ENCODE measurements around the gene EIF3I.
A peak's percentile ranks its signal among the peaks of the same experiment; 100 is the strongest.

The EIF3I gene

DNA sequence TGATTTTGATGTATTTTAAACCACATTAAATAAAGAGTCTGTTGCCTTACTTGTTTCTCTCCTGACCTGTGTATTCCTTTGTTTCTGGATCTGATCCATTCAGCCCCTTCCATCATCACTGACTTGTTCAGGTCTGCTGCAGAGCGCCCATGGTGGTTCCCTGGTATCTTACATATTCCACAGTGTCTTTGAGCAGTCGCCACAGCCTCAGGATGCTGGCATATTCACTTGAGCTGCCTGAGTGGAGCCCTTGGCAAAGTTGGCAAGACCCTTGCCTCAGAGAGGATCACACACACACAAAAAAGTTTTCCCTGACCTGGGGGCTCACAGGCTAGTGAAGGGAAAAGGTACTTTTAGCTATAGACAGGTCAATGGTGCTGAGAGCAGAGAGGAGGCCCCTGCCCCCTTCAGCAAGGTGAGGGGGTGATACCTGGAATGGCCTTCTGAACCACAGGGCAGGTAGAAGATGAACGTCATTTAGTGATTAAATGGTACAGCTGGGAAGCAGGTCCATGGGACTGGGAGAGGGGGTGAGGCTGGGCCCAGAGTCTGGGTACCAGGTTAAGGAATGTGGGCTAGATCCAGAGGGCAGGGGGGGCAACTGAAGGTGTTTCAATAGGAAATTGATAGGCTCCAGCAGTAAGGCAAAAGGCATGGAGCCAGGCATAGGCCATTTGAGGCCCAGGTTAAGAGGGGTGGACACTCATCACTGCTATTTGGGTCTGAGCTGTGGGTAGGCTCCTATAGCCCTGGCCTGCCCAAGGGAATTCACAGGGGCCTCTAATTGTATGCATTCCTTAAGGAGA is 23.8 kb upstream of the EIF3I start:
- DNase-seq (ENCODE audit: low spot score) = no peak

DNA sequence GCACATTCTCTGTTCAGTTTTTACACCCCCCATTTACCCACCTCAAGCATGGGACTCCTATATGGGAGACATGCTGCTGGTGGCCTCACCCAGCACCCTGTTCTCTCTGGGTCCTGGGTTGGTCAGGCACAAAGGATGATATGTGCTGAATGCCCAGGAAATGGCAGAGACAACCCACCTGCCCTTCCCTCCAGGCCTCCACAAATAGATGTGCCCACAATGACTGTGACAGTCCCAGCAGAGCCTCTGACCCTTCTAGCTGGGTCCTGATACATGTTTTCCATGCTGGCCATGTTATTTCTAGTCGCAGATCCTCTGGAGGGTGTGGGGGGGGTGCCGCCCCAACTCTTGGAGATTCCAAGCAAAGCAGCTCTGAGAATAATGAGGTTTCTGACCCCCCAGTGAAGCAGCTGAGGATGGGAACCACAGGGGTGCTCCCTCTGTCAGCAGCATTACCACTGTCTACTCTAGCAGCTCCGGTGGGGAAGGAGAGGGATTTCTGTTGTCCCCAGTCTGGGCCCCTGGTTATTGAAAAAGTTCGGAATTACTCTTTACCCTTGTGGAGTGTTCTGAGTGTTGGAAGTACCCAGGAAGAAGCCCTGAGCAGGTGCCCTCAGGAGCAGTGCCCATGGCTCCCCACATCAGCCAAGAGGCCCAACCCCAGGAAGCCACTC is 23.0 kb upstream of the EIF3I start:
- DNase-seq (ENCODE audit: low spot score) = no peak

DNA sequence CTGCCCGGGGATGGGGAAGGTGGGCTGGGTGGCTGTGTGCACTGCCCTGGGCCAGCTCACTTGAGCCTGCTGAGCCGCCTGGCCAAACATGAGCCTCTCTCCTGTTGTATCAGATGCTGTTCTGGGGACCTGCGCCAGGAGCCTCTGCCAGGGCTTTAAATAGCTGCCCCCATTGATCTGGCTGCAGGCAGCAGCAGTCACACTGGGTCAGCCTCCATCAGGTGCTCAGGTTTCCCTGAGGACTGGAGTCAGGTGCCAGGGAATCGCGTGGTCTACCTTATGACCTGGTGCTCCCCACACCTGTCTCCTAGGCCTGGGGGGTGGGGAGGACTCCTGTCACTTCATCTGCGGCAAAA is 22.5 kb upstream of the EIF3I start:
- DNase-seq (ENCODE audit: low spot score) = no peak

DNA sequence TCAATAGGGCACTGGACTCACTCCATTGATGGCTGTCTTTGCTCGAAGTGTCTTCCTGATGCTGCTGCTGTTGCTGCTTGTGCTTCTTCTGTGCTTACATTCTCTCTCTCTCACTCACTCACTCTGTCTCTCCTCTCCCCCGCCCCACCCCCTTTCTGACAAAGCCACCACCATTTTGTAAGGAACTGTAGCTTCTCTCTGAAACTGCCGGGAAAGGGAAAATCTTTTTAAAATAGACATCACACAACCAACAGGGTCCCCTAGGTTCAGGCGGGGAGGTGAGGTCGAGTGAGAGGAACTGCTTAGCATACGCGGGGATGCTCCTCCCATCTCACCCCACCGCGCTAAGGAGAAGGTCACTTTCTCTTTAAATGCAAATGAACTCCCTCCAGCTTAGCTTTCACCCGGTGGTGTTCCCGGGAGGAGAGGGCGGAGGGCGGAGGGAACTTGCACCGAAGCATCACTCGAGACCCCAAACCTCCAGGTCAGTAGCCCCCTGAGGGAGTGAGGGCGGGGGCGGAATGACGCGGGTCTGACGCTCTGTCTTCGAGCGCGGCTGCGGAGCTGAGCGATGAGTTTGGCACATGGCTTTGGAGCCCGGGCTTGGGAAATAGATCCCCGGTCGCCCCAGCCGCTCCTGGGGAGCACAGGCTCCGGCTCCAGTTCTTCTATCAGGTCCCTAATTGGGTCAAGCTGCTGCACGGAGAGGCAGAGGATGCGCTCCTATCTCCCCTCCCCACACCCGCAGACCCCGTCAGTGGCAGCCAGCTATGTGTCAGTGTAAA is 21.8 kb upstream of the EIF3I start, which contains the start of gene CCDC28B:
CCDC28B (plus strand) TSS at position 370 of the 785 bp plus-strand sequence. CDS start 1,341 bp downstream, outside the sequence.
- peak; percentile 56 for DNase-seq (ENCODE audit: low spot score)

DNA sequence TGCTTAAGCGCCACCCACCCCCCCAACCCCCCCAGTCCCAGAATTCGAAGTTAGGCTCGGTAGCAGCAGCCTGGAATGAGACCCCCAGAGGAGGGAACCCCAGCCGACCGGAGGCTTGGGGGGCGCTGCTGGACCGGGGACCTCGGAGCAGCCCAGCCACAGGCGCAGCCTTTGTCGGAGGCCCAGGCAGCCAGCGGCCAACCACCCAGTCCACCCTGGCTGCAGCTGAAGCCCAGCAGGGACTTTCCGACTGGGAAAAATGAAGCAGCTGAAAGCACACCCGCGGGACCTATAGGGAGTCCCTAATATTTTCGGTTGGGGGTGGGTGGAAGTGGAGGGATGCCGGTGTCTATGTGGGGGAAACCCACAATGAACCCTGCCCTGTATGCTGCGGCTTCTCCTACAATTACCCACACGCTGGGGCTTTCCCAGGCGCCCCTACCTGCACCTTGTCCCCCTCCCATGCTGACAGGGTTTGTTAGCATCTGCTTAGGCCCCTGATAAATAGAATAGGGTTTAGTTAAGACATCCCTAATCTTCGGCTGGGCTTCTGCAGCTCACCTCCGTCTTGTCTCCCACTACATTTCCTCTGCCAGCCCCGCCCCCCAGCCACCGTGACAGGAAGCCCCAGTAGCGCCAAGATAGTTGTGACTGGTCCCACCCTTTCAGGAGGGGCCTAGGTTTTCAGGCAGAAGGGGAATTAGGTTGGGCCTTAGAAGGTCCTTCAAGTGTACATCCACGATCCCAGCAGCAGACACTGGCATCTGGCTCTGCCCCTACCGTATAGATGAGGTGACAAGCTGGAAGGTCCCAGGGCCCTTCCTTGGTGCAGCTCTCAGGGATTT is 21.0 kb upstream of the EIF3I start:
- peak; percentile 36 for DNase-seq (ENCODE audit: low spot score)

DNA sequence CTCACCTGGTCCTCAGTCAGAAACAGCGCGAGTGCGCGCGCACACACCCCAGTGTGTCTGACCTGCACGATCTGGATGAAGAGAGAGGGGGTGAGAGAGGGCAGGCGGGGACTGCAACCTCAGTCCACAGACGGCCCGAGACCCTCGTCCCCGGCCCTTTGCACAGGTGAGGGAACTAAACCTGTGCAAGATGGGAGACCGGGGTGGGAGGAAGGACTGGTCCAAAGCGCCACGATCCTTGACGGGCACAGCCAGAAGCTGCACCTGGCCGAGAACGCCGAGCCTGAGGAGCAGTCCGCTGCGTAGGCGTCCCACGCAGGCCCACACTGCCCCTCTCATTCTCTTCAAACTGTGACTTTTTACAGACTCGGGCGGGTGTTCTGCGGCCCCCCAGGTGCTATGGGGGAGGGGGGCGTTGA is 17.3 kb upstream of the EIF3I start:
- DNase-seq (ENCODE audit: low spot score) = no peak

DNA sequence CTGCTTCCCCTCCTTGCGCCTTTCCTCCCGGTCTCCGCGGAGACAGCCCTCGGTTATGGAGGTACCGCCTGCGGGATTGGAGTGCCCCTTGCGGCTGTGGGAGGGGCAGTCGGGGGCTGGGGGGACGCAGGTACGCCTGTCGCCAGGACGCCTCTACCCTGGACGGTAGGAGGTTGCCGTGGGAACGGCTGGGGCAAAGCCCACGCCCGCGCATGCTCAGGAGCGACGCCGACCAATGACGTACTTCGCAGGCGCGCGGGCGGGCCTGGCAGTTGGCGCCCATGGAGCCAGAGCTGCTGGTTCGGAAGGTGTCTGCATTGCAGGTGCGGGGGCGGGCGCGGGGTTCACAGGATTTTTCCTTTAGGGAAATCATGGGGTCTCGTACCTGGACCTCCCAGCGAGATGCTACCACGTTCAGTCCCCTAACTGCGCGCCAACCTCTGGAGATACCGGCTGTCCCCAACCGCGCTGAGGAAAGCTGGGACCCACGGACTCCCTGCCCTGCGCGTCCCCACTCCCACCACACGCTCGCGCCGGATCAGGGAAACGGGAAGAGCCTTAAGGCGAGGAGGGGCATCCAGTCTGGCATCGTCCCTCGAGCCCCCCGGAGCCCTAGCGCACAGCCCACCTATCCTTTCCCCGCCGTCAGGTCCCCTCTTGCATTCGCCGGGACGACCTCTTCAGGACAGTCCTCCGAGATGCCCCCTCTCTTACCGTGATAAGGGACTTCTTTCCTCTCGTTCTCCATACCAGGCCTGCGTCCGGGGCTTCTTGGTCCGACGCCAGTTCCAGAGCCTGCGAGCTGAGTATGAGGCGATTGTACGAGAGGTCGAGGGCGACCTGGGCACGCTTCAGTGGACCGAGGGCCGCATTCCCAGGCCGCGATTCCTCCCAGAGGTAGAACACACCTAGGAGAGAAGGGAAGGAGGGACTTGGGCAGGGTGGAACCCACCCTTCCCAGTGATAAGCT is 16.5 kb upstream of the EIF3I start, which contains the start of gene IQCC:
IQCC (plus strand) TSS at position 271 of the 970 bp plus-strand sequence; CDS start at position 282, 11 bp downstream.
- peak; percentile 86 for DNase-seq (ENCODE audit: low spot score)

DNA sequence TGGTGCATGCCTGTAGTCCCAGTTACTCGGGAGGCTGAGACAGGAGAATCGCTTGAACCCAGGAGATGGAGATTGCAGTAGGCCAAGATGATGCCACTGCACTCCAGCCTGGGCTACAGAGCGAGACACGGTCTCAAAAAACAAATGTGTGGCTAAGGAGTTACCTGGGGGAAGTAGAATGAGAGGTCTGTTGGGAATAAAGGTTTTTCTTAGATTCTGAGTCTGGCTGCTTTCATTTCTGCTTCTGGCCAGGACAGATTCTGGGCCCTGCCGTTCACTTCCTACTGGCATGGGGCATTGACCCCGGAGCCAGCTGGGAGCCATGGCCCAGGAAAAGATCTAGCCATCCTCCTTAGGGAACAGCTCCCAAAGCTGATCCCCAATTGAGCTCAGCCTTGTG is 13.7 kb upstream of the EIF3I start:
- DNase-seq (ENCODE audit: low spot score) = no peak

DNA sequence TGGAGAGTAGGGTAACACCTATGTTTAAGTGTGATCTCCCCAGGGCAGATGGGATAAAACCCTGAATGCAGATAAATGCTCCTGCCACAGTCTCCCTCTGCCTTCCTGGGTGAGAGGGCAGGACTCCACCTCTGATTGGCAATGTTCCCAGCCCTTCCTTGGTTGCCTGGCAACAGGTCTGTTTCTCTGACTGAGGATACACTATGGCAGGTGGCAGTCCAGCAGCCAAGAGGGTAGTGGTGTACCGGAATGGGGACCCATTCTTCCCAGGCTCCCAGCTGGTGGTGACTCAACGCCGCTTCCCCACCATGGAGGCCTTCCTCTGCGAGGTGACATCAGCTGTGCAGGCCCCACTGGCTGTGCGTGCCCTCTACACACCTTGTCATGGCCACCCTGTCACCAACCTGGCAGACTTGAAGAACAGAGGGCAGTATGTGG is 13.3 kb upstream of the EIF3I start, which contains the start of gene DCDC2B:
DCDC2B (plus strand) TSS at position 199 of the 438 bp plus-strand sequence; CDS start at position 204, 5 bp downstream.
- peak; percentile 64 for DNase-seq (ENCODE audit: low spot score)

DNA sequence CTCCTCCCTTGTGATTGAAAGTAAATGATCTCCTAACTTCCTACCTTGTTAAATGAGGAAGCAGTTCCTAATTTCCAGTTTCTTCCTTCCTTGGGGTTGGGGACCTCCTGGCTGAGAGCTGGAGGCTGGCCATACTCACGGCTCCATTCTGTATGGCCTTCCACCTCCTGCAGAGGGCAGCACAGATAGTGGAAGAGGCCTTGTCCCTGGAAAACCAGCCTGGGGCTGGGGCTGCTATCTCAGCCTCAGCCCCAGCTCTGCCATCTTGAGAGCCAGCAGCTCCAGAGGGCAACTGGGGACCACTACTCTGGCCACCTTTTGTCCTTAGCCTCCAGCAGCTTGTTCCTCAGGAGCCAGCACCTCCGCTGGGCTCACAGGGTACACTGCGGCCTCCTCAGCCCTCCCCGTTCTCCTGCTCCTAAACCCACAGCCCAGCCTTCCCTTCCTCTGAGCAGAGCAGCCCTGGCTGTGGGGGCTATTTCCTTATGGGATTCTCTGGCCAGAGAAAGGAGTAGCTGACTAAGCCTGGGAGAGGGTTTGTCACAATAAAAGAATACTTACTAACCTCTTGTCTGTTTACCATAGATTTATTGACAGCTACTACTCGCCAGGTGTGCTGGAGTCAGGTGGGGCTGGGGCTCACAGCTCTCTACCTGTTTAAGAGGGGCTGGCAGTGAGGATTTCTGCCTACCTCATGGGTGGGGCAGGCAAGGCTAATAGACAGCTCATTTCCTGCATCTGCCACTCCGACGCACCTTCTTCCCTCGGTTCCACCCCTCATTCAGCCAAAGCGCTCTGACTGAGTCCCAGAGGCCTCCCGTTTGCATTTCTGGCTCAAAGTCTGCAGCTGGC is 6.4 kb upstream of the EIF3I start:
- DNase-seq (ENCODE audit: low spot score) = peak; percentile 48

DNA sequence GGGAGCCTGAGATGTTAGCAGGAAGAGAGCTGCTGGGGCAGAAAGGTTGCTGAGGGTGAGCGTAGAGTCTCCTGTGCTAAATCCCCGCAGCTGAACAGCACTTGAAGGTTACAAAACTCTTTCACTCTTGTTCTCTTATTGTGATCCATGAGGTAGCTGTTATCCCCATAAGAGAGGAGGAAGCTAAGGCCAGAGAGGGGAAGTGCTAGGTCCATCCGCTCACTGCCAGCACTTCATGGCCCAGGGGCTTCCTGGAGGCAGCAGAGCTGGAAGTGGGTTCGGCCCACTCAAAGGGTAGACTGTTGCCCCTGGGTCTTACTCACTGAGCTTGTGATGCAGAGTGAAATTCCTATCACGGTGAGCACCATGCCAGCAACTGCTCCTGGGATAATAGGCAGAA is 5.6 kb upstream of the EIF3I start:
- DNase-seq (ENCODE audit: low spot score) = no peak

DNA sequence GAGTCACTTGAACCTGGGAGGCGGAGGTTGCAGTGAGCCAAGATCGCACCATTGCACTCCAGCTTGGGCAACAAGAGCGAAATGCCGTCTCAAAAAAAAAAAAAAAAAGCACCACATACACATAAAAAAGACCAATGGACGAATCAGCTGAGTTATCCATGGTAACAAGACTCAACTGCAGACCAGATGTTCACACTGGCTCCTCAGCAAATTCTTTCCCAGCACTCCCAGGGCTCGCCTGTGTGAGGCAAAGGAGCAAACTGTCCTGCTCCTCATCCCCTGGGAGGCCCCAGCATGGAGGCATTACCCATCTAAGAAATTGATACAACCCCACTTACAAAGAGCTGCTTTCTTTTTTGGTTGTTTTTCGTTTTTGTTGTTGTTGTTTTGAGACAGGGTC is 3.2 kb upstream of the EIF3I start:
- DNase-seq (ENCODE audit: low spot score) = no peak

DNA sequence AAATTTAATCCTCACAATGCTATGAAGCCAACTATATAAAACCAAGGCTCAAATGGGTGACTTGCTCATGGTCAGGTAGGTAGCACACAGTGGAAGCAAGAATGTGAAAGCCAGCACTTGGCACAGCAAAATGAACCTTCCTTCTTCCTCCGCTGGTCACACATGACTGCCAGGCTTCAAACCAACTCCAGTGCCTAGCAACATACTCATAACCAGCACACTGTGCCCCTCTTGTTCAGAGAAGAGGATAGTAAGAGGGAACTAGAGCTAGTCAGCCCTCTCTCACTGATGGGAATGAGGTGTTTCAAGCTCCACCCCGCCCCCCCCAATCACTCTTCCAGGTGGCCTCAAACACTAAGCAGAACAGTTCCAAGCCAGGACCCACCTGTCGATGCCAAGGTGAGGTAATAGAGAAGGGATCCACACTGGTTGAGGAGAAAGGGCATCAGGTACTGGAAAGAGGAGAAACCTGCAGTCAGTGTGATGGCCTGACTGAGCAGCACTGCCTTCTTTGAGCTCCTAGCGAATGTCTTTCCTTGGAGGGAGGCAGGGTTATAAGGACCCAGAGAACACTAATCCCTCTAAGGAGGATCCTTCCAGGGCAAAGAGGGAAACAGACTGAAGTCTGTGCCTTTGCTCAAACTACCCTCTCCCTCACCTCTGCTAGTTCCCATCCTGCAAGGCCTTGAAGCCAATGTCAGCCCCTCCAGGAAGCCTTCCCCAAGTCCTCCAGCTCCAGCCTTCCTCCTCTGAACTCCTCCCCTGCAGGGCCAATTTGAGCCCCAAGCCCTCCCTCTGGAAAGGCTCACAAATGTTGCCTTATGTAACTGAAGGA is 1.2 kb upstream of the EIF3I start:
- no peak for DNase-seq (ENCODE audit: low spot score)

DNA sequence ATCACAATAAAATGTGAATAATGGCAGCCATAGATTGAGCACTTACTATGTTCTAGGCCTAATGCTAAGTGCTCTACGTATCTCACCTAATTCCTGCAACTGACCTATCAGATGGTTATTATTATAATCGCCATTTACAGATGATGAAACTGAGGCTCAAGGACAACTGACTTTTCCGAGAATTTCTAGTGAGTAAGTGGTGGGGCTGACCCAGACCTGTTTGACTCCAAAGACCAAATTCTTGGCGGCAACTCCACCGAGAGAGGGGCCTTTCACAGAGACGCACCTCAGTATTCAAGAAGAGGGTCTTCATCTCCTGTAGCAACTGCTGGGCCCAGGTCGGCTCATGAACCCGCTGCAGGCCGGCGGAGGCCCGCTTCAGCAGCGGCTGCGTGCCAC is 627 bp upstream of the EIF3I start:
- DNase-seq (ENCODE audit: low spot score) = no peak

DNA sequence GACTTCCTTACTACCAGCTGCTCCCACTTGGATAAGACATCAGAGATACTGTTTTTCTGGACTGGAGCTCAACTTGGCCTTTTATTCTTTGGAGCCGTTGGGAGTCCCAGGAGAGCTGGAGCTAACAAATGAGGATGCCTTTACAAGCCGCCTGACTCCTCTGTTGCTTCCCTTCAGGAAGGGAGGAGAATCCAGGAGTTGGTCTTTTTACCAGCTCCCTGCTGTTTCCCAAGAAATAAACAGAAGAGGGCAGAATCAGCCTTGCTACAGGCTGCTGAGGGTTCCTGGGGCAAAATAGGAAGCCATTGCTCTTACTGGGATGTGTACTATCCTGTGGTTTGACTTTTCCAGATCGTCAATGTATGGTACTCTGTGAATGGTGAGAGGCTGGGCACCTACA is 1.5 kb downstream of the EIF3I start:
- no peak for DNase-seq (ENCODE audit: low spot score)

DNA sequence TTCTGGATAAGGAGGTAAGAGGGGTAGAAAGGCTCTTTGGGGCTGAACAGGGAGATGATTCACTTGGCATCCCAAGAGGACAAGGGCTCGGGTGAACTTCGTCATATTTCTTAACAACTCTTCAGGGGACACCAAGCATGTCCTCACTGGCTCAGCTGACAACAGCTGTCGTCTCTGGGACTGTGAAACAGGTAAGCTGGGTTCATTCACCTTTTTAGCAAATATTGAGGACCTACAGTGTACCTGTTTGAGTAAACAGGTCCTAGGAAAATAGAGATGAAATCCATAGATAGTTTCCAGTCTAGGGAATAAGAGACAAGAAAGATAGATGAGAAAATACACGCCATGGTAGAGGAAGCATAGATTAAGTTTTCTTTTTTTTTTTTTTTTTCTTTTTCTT is 2.1 kb downstream of the EIF3I start:
- DNase-seq (ENCODE audit: low spot score) = no peak

DNA sequence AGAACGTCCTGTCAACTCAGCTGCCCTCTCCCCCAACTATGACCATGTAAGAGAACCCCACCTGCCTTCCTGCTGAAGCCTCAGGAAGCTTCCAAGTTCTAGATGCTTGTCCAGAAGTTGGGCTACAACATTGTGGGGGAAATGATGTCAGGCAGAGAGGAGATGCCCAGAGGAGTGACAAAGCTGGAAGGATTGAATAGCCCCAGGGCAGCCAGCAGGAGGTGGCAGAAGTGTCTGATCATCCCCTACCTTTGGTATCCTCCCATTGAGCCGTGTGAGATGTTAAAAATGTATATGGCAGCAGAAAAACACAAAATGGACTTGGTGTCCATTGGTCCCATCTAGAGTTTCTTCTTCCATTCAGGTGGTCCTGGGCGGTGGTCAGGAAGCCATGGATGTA is 6.6 kb downstream of the EIF3I start:
- no peak for DNase-seq (ENCODE audit: low spot score)

DNA sequence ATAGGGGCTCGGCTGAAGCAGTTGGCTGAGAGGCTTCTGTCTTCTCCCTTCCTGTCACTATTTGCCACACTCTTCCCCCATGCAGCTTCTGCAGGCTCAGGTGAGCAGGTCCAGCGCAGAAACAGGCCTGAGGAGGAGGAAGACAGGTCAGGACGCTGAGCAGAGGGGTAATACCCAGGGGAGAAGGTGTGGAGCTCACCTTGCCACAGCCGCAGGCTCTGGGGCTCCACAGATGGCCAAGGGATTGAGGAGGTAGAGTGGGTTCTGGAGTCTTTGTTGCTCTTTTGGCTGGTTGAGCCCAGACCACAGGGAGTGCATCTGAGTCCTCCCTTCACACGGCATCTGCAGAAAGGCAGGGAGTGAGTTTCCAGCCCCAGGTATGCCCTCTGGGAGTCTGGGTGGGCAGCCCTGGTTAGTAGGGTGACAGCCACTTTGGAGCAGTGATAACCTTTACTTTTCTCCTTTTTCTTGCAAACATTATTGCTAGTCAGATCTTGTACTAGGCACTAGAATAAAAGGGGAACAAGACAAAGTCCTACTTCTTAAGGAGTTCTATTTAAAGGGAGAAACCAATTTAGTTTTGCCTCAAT is 9.7 kb downstream of the EIF3I start:
- DNase-seq (ENCODE audit: low spot score) = no peak
